Mucosa of stomach (tissue), 1 donor: ENCODE measurements around the gene ARHGDIB.

Experiments used
- H3K27me3 ChIP-seq: one replicate; pipeline ENCODE4 v1.7.0; 2013; ENCODE audit warnings: mild to moderate bottlenecking, low read length; ENCODE audit not compliant: control insufficient read depth, insufficient read depth
- H3K36me3 ChIP-seq: one replicate; pipeline ENCODE4 v1.7.0; 2013; ENCODE audit warnings: low read length; ENCODE audit not compliant: control insufficient read depth, insufficient read depth
- H3K4me1 ChIP-seq: one replicate; pipeline ENCODE4 v1.7.0; 2013; ENCODE audit warnings: mild to moderate bottlenecking, low read length; ENCODE audit not compliant: control insufficient read depth, insufficient read depth
- H3K4me3 ChIP-seq: one replicate; pipeline ENCODE4 v1.7.0; 2013; ENCODE audit warnings: low read length
- H3K9ac ChIP-seq: one replicate; pipeline ENCODE4 v1.7.0; 2013; ENCODE audit warnings: mild to moderate bottlenecking, low read length, moderate library complexity
- H3K9me3 ChIP-seq: one replicate; pipeline ENCODE4 v1.7.0; 2013; ENCODE audit warnings: mild to moderate bottlenecking, low read length, moderate library complexity; ENCODE audit not compliant: control insufficient read depth
- donor health status: Pancreatic carcinoma.

Gene ARHGDIB

DNA sequence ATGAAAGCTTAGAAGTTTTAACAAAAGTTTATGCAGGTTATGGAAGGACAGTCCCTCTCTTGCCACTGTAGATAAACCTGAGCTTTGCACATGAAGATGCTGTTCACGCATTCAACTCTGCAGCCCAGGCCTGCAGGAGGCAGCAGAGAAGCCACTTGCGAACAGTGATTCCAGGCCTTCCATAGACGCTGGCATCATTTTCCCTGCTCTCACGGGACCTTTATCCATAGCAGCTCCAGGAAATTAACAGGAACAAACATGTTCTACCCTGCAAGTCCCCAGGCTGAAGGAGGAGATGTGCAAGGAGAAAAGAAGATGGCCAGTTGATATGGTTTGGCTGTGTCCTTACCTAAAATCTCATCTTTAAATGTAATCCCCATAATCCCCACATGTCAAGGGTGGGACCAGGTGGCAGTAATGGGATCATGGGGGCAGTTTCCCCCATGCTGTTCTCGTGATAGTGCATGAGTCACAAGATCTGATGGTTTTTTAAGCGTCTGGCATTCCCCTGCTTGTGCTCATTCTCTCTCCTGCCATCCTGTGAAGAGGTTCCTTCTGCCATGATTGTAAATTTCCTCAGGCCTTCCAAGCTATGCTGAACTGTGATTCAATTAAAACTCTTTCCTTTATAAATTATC is 25.1 kb downstream of the ARHGDIB start:
- H3K27me3 ChIP-seq = no peaks in the 10 kb centered on the region
- peaks cover under 1% of the 10 kb centered on the region for H3K4me1 ChIP-seq
- no peaks in the 10 kb centered on the region for H3K36me3 ChIP-seq
- no peaks in the 10 kb centered on the region for H3K9me3 ChIP-seq
- no peak overlapping the region for H3K9ac ChIP-seq
- H3K4me3 ChIP-seq = no peak overlapping the region

DNA sequence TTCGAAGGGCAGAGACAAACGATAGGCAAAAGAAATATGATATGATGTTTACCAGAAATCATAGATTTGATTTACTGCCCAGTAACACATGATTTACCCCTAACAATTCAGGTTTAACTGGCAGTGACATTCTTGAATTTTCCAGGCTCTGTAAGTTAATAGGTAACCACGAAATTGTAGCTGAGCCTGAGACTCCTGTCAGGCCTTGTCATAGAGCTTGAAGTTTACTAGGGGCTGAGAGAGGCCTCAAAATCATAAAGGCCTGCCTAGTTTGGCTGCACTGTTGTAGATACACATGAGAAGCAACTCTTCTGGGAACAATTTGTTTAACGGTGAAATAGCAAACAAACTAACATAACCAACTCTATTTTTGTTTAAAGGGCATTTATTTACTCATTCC is 26.4 kb downstream of the ARHGDIB start:
- Histone ChIP-seq H3K4me3 (no peak overlapping the region), H3K9me3 (no peaks in the 10 kb centered on the region), H3K27me3 (no peaks in the 10 kb centered on the region), H3K36me3 (no peaks in the 10 kb centered on the region), H3K9ac (no peak overlapping the region), H3K4me1 (peaks cover 4% of the 10 kb centered on the region)

DNA sequence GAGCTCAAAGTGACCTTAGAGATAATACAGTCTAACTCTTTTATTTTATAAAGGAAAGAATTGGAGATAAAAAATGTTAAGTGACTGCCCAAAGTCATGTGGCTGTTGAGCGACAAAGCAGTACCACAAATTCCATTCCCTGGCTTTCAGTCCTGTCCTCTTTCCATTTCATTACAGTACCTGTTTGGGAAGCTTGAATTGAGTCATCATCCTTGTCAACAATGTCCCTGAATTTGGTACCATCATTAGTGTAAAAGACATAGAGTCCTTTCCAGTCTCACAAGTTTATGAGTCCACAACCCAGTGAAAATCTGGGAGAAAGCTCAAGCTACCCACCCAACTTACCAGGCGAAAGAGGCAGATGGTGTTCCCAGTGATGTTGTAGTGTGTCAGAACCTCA is 26.9 kb downstream of the ARHGDIB start:
- Histone ChIP-seq H3K4me1 (peaks cover 4% of the 10 kb centered on the region), H3K9ac (no peak overlapping the region), H3K27me3 (no peaks in the 10 kb centered on the region), H3K36me3 (no peaks in the 10 kb centered on the region), H3K9me3 (no peaks in the 10 kb centered on the region), H3K4me3 (no peak overlapping the region)

DNA sequence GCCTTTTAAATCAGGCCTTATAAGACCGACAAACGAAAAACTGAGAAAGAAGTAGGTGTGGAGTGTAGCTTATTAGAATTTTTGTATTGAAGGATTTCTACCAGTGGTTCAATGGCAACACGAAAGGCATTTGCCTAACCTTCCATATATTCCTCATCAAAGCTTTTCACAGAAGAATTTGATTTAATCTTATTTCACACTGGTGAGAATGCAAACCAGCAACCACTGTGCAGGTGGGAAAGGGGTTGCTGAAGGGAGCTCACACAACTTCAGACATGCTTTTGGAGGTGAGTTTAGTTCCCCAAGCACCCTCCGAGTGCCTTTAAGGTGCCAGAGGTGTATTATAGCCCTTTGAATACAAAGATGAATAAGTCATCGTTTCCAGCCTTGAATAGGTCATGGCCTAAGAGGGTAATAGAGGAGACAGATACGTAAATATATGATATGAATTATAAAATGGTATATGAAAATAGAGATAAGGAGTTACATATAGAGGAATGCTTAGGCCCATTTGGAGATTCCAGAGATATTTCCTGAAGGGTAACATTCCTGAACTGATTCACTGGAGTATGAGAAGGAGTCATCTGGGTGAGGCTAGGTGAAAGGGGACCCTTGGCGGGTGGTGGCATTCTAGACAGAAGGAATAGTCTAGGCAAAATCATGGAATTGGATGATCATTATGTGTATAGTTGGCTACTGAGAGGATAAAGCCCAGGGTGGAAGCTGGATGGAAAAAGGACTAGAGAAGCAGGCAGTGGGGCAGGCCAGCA is 29.4 kb downstream of the ARHGDIB start:
- Histone ChIP-seq H3K9me3 (no peaks in the 10 kb centered on the region), H3K9ac (no peak overlapping the region), H3K27me3 (no peaks in the 10 kb centered on the region), H3K4me3 (no peak overlapping the region), H3K36me3 (no peaks in the 10 kb centered on the region), H3K4me1 (peaks cover 4% of the 10 kb centered on the region)

DNA sequence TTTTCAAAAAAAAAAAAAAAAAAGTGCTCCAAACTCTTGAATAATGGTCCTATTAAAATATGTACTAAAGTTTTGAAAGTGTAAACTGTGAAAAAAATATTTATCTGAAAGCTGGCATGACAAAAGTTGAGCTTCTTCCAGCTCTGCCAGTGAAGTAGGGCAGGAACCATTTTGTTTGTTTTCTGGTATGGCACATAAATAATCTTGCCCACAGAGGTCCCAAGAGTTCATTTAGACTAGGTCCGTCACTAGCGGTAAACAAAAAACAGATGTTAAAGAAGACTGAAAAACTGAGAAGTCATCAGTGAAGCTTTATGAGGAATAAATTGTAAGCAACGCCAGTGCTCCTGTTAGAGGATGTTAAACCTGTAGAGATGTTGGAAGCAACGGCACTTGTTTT is 30.0 kb downstream of the ARHGDIB start:
- Histone ChIP-seq H3K4me1 (peaks cover 4% of the 10 kb centered on the region), H3K36me3 (no peaks in the 10 kb centered on the region), H3K4me3 (no peak overlapping the region), H3K9ac (no peak overlapping the region), H3K27me3 (no peaks in the 10 kb centered on the region), H3K9me3 (no peaks in the 10 kb centered on the region)

DNA sequence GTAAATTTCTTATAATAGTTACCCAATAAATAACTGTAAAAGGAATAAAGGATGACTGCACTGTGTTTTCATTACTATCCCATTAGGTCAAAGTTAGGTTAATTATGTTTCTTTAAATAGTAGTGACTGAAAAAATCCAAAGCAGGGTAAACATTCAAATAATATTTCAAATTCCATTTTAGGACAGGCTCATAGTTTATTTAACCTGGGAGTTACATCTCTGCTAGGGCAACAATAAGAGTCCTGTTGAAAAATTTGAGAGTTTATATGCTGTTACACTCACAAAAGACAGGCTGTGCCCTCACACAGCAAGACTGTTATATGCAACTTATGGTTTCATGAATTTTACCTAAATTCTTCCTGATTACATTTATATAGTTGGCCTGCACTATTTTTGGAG is 31.1 kb downstream of the ARHGDIB start:
- no peaks in the 10 kb centered on the region for H3K9me3 ChIP-seq
- H3K4me3 ChIP-seq = no peak overlapping the region
- no peaks in the 10 kb centered on the region for H3K36me3 ChIP-seq
- H3K27me3 ChIP-seq = no peaks in the 10 kb centered on the region
- no peak overlapping the region for H3K9ac ChIP-seq
- peaks cover 4% of the 10 kb centered on the region for H3K4me1 ChIP-seq

DNA sequence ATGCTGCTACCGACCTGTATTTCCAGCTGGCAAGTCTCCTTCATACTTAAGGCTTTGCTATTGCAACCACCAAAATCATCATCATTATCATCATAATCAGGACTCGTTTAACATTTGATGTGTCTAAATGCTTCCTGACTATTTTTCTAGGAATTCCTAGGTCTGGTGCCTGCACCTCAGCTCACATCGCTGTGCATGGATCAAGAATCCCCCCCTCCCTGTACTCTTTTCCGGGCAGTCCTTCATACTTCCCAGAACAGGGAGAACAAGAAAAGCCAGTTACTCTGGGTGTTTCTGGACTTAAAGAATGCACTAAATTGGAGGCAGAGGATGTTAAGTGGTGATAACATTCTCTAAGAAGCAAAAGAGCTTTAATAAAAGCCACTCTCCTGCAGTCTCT is 32.5 kb downstream of the ARHGDIB start:
- H3K27me3 ChIP-seq = no peaks in the 10 kb centered on the region
- no peak overlapping the region for H3K4me3 ChIP-seq
- H3K4me1 ChIP-seq = peaks cover 4% of the 10 kb centered on the region
- H3K9me3 ChIP-seq = no peaks in the 10 kb centered on the region
- no peaks in the 10 kb centered on the region for H3K36me3 ChIP-seq
- no peak overlapping the region for H3K9ac ChIP-seq

DNA sequence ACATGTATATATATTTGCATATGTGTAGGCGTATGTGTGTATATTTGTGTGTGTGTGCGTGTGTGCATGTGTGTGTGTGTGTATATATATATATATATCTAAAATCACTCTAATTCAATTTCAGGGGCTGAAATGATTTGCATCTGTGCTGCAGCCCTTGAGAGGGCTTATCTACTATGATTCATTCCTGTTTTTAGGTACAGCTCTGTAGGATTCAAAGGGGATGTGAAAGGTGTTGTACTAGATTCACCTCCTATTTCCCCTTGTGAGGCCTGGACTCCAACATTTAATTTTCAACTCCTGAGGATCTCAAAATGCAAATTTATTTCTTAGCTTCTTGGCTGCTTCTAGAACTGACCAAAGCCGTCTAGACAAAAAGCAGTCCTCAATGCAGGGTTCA is 34.1 kb downstream of the ARHGDIB start:
- Histone ChIP-seq H3K36me3 (no peaks in the 10 kb centered on the region), H3K27me3 (no peaks in the 10 kb centered on the region), H3K4me1 (peaks cover 4% of the 10 kb centered on the region), H3K9me3 (no peaks in the 10 kb centered on the region), H3K4me3 (no peak overlapping the region), H3K9ac (no peak overlapping the region)

DNA sequence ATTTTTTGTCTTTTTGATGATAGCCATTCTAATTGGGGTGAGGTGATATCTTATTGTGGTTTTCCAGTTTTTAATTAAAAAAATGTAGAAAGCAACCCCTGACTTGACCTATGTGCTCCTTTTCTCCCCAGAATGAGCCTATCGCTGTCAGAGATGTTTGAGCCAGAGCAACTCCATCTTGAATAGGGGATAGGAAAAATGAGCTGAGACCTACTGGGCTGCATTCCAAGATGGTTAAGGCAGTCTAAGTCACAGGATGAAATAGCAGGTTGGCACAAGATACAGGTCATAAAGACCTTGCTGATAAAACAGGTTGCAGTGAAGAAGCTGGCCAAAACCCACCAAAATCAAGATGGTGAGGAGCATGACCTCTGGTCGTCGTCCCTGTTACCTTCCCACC is 36.9 kb downstream of the ARHGDIB start:
- no peaks in the 10 kb centered on the region for H3K9me3 ChIP-seq
- H3K27me3 ChIP-seq = no peaks in the 10 kb centered on the region
- H3K36me3 ChIP-seq = no peaks in the 10 kb centered on the region
- H3K4me1 ChIP-seq = no peaks in the 10 kb centered on the region
- H3K9ac ChIP-seq = no peak overlapping the region
- no peak overlapping the region for H3K4me3 ChIP-seq

DNA sequence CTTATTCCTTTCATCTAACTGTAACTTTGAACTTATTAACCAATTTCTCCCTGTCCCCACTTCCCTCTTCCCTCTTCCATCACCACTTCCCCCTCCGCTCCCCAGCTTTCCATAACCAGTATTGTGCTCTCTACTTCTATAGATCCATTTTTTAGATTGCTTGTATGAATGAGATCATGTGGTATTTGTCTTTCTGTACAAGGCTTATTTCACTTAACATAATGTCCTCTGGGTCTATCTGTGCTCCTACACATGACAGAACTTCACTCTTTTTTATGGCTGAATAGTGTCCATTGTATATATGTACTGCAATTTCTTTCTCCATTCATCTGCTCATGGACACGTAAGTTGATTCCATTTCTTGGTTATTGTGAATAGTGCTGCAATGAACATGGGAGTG is 37.5 kb downstream of the ARHGDIB start:
- Histone ChIP-seq H3K9me3 (no peaks in the 10 kb centered on the region), H3K4me1 (no peaks in the 10 kb centered on the region), H3K27me3 (no peaks in the 10 kb centered on the region), H3K4me3 (no peak overlapping the region), H3K36me3 (no peaks in the 10 kb centered on the region), H3K9ac (no peak overlapping the region)

DNA sequence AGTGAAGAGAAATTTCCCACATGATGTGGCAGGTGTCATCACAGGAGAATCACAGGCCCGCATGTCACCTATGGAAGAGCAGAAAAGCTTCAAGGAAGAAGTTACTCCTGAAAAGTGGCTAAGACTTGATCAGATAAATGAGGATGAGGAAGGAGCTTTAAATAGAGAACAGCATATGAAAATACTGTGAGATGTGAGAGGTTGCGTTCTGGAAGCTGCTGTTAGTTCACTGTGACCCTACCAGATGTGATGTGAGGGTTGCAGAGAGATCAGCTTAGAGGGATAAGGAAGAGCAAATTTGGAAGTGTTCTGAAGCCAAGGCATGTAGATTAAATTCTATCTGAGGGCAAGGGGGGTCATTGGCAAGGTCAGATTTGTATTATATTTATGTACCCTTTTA is 40.2 kb downstream of the ARHGDIB start:
- H3K4me1 ChIP-seq = no peaks in the 10 kb centered on the region
- H3K27me3 ChIP-seq = no peaks in the 10 kb centered on the region
- no peaks in the 10 kb centered on the region for H3K9me3 ChIP-seq
- no peak overlapping the region for H3K4me3 ChIP-seq
- H3K36me3 ChIP-seq = no peaks in the 10 kb centered on the region
- no peak overlapping the region for H3K9ac ChIP-seq

DNA sequence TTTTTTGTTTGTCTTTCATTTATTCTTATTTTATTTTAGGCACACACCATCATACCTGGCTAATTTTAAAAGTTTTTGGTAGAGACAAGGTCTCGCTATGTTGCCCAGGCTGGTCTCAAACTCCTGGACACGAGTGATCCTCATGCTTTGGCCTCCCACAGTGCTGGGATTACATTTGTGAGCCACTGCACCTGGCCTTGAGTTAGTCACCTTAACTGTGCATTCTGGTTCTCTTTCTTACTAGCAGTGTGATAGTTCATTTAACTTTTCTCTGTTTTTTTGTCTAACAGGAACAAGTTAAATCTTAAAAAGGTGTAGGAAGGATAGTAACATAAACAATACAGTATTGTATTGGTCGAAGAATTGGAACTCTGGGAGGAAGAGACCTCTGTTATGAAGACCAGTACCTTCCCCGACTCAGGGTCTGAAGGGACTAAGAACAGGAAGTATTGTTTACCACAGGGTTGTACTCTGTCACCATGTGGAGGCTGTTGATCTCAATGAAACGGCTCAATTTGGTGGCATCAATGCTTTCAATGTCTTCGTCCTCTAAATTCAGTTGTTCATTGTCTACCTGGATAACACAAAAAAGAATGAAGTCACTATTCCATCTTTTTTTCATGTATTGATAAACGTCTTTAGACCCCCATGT is 40.8 kb downstream of the ARHGDIB start:
- no peaks in the 10 kb centered on the region for H3K9me3 ChIP-seq
- H3K4me1 ChIP-seq = no peaks in the 10 kb centered on the region
- no peak overlapping the region for H3K4me3 ChIP-seq
- H3K9ac ChIP-seq = no peak overlapping the region
- H3K36me3 ChIP-seq = no peaks in the 10 kb centered on the region
- no peaks in the 10 kb centered on the region for H3K27me3 ChIP-seq
